ENCODE data around the gene SNX11.
"Not testable (repeated sequence)": the region's sequence is repeated elsewhere in the genome, so short reads cannot be mapped to it uniquely, and the experiment has no call there.

Gene SNX11, protein sequence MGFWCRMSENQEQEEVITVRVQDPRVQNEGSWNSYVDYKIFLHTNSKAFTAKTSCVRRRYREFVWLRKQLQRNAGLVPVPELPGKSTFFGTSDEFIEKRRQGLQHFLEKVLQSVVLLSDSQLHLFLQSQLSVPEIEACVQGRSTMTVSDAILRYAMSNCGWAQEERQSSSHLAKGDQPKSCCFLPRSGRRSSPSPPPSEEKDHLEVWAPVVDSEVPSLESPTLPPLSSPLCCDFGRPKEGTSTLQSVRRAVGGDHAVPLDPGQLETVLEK

DNA sequence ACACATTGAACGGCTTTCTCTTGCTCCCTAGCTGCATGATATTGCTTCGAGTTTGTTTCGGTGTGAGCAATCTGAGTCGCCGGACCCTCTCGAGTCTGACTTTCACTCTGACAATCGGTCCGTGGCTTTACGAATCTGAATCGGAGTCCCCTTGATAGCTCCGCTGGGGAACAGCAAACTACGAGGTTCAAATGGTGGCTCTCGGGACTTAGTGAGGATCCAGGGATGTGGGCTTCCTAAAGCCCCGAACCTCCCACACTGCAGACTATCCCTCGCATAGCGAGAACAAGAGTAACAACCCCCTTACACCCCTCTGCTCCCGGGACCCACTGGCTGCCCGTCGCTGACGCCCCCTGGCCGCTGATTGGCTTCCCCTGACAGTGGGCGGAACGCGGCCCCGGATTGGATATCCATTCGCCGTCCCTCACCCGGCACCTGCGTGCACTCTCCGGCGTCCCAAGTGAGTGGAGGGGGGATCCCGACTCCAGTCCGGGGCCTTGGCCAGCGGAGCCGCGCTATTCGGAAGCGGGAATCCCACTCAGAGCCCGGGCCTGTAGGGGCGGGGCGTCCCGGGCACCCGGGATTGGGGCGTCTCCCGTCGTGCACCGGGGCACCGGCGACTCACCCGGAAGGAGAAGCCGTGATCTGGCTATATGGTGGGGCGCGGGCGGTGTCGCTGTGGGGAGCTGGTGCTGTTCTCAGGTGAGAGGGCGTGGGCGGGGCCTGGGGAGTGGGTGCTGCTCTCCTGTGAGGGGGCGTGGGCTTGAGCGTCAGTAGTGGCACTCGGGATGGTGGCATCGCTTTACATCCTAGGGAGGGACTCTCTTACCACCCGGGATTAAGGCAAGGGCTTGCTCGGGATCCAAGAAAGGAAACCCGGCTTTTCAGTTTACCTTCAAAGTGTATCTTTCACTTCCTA, at the start of gene SNX11:
Gene SNX11, plus strand, starts transcription at position 630 of the 919 bp plus-strand sequence. CDS start 4,278 bp downstream, outside the sequence.
- peak; percentile 91 for DNase-seq

DNA sequence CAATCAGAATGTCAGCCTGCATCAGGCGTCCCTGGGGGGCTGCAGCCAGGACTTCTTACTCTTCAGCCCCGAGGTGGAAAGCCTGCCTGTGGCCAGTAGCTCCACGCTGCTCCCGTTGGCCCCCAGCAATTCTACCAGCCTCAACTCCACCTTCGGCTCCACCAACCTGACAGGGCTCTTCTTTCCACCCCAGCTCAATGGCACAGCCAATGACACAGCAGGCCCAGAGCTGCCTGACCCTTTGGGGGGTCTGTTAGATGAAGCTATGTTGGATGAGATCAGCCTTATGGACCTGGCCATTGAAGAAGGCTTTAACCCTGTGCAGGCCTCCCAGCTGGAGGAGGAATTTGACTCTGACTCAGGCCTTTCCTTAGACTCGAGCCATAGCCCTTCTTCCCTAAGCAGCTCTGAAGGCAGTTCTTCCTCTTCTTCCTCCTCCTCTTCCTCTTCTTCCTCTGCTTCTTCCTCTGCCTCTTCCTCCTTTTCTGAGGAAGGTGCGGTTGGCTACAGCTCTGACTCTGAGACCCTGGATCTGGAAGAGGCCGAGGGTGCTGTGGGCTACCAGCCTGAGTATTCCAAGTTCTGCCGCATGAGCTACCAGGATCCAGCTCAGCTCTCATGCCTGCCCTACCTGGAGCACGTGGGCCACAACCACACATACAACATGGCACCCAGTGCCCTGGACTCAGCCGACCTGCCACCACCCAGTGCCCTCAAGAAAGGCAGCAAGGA, 49.0 kb upstream of the SNX11 start:
- DNase-seq: no peak

DNA sequence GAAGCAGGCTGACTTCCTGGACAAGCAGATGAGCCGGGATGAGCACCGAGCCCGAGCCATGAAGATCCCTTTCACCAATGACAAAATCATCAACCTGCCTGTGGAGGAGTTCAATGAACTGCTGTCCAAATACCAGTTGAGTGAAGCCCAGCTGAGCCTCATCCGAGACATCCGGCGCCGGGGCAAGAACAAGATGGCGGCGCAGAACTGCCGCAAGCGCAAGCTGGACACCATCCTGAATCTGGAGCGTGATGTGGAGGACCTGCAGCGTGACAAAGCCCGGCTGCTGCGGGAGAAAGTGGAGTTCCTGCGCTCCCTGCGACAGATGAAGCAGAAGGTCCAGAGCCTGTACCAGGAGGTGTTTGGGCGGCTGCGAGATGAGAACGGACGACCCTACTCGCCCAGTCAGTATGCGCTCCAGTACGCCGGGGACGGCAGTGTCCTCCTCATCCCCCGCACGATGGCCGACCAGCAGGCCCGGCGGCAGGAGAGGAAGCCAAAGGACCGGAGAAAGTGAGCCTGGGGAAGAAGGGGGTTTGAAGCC, 48.4 kb upstream of the SNX11 start:
- DNase-seq: no peak

DNA sequence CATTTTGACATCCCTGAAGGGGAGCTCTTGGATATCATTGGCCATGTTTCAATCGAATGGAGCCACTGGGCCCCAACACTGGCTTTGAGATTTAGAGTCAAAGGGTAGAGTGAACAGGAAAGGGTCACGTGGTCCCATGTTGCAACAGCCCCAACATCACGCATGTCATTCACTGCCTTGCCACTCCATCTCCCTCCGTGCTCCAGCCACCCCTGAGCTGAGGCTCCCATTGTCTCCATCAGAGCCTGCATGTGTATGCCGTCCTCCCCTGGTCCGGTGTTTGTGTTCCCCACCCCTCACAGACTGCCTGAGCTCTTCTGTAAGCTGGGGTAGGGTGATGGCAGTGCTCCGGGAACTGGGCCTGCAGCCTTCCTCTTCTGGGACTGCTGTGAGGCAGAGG, 47.3 kb upstream of the SNX11 start:
- no peak for DNase-seq

DNA sequence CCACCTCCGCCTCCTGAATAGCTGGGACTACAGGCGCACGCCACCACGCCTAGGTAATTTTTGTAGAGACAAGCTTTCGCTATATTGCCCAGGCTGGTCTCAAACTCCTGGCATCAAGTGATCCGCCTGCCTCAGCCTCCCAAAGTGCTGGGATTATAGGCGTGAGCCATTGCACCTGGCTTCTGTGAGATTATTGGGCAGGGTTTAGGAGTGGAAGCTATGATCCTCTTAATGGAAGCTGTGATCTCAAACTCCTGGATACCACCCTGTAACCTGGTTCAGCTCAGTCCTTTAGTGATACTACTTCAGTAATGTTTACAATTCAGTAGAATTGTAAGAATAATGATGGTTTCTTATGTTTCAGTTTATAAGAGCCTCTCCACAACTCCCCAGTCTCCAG, 45.3 kb upstream of the SNX11 start:
- no peak for DNase-seq

DNA sequence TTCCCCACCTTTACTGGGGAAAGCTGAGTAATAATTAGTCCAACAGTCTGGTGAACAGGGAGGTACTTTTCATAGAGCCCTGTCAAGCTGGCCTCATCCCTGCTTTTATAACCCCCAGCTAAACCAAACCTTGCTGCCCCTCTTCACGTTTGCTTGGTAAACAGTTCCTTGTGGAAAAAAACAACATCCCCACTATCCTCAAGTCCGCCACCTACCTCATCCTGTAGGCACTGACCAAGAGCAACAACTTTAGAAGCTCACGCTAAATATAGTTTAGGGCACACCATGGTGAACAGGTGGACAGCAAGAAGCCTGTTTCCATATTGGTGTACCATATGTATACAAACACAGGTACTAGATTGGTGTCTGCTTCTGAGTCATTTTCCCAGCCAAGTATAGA, 42.9 kb upstream of the SNX11 start:
- DNase-seq: no peak

DNA sequence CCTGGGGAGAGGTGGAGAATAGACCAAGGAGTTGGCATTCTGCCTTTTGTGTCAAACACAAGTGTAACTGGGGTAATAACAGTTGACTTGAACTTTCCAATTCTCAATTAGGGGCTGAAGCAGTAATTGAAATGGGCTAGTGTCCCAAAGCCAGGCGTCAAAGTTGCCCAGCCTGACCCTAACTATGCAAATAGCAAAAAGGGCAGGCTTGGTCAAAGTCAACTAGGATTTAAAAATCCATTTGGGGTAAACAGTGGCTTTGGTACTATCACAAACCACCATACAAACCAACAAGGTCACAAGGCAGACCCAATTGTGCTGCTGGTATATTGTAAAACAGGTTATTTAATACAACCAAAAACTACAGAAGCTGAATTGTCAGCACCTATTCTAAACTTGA, 41.4 kb upstream of the SNX11 start:
- DNase-seq: no peak

DNA sequence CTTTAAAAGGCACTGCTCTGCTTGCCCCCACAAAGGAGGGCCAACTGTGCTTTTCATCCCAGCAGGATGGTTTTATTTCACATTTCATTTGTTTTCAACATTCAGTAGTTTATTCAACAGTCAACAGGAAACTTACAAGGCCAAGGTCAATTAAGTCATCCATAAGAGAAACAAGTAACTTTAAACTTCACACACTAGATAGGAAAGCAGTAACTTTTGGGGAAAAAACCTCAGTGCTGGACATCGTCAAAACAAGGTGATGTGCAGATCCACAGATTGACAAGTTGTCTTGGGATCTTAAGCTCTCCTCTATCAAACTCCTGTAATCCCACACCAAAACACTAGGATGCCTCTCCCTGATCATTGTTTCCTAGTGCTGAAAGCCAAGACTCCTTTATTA, 40.9 kb upstream of the SNX11 start:
- DNase-seq: no peak

DNA sequence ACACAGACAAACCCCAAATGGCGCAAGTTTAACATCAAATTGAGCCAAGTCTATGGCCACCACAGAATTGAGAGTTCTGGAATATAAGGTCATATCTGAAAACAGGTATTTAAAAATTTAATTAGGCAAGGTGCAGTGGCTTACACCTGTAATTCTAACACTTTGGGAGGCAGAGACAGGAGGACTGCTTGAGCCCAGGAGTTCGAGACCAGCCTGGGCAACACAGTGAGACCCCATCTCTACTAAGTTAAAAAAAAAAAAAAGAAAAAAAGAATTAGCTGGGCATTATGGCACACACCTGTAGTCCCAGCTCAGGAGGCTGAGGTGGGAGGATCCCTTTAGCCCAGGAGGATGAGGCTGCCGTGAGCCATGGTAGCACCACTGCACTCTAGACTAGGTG, 40.3 kb upstream of the SNX11 start:
- DNase-seq: no peak

DNA sequence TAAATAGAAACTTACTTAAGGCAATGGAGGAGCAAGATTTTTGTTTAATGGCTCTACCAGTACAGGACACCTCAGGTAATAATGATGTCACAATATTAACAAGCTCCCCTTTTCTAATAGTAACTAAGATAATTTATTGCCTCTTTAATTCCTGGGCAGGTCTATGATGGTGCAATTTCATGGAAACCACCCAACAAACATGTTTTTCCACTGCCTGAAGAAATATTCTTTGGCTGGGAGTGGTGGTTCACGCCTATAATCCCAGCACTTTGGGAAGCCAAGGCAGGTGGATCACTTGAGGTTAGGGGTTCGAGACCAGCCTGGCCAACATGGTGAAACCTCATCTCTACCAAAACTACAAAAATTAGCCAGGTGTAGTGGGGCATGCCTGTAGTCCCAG, 39.8 kb upstream of the SNX11 start:
- DNase-seq: not testable (repeated sequence)

DNA sequence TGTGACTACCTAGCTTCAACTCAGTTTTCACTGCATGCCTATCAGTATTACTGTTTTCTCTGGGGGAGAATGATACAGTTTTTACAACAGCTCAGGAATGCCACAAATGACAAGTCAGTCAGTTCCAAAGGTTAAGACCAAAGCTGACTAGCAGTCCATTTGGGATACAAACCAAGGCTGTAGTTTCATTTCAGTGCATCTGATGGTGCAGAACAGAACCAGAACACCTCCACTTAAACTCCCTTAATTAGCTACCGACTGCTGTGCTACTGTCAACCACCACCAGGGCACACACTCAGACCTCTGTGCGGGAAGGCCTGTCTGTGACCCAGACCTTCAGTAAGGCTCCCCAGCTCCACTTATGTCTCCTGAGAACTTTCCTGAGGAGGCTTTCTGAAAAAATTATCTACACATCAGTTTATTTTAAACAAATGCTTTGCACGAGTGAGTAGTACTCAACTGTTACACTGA, 39.0 kb upstream of the SNX11 start:
- no peak for DNase-seq

DNA sequence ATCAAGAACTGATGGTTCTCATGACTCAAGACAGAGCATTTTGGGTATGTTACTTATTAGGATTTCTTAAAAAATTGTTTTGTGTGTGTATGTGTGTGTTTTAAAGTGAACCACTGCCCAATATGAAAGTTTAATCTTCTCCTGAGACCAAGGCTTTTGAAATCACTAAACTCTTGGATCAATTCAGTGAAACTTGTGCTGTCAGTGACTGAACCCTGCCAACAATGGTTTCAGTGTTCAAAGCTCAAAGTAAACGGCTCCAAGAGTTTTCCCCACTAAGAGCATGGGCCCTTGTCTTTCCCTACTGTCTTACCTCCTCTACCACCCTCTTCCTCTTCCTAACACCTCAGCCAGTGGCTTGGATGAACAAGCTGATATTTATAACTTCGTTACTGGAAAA, 37.4 kb upstream of the SNX11 start:
- DNase-seq: no peak

DNA sequence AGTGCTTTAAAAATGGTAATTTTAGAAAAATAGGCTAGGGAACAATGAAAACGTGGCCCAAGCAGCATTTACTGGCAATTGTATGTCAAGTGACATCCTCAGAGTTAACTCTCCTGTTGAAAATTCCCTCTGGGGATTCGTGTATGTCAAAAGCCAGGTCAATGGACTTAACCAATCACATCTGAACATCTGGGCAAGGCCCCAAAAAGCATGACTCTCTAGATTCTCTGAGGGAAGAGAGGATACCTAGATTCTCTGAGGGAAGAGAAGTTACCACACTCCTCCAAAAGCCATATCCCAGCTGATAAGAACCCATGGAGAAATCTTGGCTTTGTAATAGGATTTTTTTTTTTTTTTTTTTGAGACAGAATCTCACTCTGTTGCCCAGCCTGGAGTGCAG, 35.9 kb upstream of the SNX11 start:
- no peak for DNase-seq

DNA sequence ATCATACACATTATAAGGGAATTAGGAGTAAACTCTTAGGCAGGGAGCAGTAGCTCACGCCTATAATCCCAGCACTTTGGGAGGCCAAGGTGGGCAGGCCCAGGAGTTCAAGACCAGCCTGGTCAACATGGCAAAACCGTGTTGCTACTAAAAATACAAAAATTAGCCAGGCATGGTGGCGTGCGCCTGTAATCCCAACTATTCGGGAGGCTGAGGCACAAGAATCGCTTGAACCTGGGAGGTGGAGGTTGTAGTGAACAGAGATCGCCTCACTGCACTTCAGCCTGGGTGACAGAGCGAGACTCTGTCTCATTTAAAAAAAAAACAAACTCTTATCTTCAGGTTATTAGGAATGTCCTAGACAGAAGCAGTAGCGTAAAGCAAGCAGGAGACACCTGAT, 34.8 kb upstream of the SNX11 start:
- not testable (repeated sequence) for DNase-seq

DNA sequence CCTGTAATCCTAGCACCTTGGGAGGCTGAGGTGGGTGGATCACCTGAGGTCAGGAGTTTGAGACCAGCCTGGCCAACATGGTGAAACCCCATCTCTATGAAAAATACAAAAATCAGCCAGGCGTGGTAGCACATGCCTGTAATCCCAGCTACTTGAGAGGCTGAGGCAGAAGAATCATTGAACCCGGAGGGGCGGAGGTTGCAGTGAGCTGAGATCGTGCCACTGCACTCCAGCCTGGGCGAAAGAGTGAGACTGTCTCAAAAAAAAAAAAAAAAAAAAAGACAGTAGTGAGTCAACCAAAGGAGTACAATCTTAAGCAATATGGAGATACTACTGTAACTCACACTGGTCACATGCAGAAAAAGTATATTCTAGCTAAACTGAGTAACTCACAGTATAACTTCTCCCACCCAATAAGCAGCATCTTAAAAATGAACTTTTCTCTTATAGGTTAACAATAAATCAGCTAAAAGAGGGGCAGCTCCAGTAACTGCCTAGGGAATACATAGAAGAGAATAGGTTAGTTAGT, 33.9 kb upstream of the SNX11 start:
- DNase-seq: not testable (repeated sequence)

DNA sequence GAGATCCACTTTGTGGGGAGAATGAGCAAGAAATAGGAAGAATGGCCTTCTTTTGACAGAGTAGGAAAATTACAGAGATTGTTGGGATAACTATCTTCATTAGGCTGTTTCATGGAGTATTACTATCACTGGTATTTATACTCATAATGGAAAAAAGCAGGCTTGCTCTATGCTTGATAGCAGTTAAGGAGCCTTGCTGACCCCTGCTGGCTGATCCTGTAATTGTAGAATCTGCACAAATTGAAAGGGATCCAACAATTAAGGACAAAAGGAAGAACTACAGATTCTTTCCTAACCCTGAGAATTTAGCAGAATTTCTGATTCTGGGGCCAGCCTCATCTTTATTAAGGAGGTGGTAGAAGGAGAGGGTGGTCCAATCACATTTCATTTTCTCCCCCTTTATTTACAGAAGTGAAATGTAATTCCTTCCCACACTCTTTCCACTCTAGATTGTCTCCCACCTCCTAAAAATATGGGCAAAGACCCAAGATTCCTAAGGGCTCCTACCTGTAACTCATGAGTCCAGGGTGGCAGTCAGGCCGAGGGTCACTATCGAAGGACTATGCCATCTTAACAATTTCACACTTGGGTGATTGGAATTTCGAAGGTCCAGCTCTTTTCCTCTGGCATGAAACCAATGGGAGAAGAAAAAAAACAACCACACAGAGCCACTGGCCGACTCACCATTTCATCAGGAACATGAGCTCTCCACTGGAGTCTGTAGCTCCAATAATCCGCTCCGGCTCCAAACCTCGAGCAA, 33.1 kb upstream of the SNX11 start:
- peak; percentile 48 for DNase-seq

DNA sequence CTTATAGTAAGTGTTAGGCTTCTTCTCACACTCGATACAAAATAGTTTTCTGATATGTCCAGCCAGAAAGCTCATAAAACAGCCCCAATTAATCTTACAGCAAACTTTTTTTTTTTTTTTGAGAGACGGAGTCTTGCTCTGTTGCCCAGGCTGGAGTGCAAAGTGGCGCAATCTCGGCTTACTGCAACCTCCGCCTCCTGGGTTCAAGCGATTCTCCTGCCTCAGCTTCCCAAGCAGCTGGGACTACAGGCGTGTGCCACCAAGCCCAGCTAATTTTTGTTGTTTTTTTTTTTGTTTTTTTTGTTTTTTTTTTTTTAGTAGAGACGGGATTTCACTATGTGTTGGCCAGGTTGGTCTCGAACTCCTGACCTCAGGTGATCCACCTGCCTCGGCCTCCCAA, 30.4 kb upstream of the SNX11 start:
- not testable (repeated sequence) for DNase-seq

DNA sequence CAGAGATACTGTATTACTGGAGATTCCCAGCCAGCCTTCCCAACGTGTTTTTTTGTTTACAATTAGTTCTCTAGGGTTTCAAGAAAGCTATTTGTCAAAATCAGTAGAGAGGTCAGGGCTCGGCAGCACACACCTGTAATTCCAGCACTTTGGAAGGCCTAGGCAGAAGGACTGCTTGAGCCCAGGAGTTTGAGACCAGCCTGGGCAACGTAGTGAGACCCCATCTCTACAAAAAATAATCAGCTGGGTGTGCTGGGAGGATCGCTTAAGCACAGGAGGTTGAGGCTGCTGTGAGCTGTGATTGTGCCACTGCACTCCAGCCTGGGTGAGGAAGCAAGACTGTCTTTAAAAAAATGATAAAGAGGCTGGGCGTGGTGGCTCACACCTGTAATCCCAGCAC, 25.7 kb upstream of the SNX11 start:
- no peak for DNase-seq

DNA sequence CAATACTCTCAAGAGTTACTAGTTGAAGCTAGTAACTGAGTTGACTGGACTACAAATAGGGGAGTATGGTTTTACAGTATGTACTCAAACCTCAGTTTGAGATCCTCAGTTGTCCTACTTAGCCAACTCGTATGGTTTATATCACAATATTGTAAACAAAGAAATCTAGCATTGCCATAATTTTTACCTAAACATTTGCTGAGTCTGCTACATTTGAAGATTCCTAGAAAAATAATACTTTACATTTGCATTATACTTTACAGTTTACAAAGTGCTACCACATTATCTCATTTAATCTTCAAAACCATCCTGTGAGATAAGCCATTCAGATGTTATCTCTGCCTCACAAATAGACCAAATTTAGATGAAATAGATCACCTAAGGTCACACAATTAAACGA, 22.6 kb upstream of the SNX11 start:
- no peak for DNase-seq

DNA sequence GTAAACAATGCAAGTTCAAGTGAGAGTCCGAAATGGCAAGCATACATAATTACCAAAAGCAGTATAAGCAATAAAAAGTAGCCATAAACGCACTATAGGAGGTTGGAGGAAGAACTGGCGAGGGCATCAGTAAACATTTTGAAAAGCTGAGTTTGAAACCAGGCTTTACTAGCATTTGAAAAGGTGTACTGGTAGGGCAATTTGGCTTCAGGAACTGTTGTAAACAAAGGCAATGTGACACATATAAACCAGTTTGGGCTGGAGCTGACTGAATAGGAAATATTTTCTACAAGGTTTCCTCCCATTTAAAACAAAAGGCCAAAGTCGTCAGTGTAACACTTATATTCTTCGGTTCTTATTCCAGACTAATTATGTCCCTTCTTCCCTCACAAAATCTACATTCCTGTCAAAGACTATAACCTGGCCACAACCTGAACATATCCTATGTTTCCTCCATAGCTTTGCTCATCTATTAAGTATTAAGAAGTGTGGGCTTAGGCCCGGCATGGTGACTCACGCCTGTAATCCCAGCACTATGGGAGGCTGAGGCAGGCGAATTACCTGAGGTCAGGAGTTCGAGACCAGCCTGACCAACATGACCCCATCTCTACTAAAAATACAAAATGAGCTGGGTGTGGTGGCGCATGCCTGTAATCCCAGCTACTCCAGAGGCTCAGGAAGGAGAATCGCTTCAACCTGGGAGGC, 14.1 kb upstream of the SNX11 start:
- no peak for DNase-seq

DNA sequence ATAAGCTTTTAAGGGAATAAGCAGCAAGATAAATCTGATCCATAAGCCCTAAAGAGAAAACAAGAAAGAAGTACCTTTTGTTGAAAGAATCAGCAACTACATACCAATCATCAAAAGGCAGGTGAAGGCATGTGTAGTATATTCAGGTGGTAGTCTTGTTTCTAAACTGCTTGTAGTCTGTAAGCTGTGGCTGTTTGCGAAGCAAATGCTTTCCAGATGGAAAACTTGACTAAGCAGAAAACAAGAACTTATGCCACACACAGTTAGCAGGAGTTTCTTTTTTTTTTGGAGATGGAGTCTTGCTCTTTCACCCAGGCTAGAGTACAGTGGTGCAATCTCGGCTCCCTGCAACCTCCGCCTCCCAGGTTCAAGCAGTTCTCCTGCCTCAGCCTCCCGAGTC, 12.0 kb upstream of the SNX11 start:
- DNase-seq: no peak

DNA sequence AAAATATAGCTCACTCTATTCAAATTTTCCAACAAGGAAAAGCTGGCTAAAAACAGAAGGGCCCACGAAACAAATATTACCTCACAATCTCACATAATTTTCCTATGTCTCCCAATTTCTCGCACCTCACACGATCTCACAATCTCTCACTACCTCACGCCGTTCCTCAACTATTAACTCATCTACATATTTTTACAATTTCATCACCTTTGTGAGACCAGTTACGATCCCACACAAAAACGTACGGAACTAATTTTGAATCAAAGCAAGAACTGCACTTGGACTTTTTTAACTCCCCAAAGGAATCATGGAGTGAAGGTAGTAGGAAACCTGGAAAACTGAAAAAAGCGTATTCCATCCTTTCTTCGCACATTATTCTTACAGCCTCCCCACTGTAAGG, 7.4 kb upstream of the SNX11 start:
- peak; percentile 34 for DNase-seq
